GM21576 (cell line): Measurements from ENCODE around the gene NSFL1C.
"Not testable (repeated sequence)": the region's sequence is repeated elsewhere in the genome, so short reads cannot be mapped to it uniquely, and the experiment has no call there.

Experiments used
- ATAC-seq: cut with Tn5 transposase; IDR thresholded peaks from one replicate; pipeline ENCODE4 v1.9.1; 2021; ENCODE audit warnings: mild to moderate bottlenecking, moderate library complexity; ENCODE audit not compliant: unreplicated experiment

Gene NSFL1C

DNA sequence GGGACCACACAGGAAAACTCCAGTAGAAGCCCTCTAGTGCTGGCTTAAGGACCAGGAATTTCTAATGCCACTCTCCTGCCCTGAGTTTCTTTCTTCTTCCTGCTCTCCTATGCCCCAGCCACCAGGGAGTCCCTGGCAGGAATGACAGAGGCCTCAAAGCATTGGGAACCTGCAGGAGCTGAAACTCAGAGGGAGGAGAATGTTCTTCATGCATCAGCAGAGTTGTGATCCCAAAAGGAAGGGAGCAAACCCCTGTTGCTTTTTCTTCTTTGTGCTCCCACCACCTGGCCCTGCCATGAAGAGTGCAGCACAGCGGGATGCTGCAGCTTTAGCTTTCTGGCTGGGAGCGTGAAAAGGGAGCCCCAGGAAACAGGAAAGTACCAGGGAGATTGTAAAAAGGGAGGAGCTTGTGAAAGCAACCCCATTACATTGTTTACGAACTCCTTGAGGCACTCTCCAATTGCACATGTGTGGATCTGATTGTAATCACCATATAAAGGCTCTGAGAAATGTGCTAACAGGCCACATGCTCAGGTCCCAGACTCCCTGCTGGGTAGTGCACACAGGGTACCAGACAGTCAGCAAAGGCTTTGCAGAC lies 39.1 kb downstream of the NSFL1C start:
- ATAC-seq, result no peak

DNA sequence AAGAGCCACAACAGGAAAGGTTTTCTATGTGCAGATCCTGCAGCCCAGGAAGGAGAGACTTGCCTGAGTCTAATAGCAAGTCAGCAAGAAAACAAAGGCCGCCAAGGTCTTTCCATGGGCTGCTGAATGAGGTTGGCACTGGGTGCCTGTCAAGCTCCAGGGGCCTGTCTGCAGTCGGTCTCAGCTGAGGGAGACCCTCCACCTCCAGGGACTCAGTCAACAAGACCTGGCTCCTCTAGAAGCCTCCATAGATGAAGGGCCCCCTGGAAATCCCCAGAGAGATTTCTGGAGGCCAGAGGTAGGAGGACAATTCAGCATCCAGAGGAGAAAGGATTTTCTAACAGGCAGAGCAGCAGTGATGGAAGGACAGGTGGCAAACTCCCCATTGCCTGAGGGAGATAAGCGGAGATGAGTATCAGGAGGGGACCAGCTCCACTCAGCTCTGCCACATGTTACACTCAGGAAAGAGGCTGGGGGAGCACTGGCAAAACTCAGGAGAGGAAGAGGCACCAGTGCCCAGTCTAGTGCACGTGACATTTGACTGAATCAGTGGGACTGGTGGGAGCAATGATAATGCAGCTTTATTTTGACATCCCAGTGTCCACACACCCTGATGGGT lies 40.3 kb downstream of the NSFL1C start:
- ATAC-seq, result no peak

DNA sequence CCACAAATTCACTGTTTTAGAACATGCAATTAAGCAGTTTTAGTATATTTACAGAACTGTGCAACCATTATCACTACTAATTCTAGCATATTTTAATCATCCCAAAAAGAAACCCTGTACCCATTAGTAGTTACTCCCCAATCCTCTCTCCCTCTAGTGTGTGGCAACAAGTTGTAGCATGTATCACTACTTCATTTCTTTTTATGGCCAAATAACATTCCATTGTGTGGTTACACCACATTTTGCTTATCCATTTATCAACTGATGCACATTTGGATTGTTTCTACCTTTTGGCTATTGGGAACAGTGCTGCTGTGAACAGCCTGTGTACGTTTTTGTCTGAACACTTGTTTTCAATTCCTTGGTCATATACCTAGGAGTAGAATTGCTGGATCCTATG lies 42.3 kb downstream of the NSFL1C start:
- no peak for ATAC-seq

DNA sequence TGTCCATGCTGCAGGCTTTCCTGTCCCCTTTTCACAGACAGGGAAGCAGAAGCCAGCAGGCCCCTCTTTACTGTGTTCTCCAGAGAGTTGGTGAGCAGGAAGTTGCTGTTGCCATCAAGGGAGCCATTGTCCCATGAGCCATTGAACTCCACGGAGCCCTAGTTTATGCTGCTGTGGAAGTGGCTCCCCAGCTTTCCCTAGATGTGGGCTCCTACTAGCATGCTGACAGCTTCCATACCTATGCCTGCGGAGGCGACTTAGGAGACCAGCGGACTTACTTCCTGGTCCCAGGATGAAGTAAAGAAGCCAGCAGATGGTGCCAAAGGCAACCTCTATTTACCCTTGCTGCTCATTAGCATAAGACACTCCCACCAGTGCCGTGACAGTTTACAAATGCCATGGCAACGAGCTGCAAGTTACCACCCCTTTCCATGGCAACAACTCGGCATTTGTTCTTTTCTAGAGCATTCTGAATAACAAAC lies 43.0 kb downstream of the NSFL1C start:
- no peak for ATAC-seq

DNA sequence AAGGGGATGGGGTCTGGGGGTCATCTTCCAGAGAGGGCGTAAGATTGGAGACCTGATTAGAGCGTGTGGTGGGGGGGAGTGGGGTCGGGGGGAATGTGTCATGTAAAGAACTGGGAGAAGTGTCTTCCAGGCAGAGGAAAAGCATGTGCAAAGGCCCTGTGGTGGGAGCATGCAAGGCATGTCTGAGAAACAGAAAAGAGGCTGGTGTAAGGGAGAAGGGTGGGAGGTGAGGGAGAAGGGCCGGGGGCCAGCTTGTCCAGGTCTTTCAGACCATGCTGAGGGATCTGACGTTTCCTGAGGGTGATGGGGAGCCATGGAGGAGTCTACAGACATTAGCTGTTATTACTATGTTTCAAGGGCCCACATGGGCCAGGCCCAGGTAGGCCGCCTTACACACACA lies 43.4 kb downstream of the NSFL1C start:
- ATAC-seq, result no peak

DNA sequence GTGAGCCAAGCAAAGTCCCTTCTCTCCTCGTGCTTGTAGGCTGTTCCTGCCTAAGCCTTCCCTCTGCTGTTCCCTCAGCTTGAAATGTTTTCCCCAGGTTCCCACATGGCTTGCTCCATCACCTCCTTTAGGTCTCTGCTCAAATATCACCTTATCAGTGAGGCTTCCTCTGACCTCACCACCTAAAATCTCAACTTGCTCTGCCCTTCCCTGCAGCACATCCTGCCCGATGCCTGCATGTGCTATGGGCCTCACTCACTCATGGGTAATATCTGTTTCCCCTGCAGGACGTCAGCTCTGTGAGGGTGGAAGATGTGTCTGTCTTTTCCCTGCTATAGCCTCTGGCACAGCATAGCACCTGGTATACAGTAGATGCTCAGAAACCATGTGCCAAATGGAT lies 43.9 kb downstream of the NSFL1C start:
- ATAC-seq, result no peak

DNA sequence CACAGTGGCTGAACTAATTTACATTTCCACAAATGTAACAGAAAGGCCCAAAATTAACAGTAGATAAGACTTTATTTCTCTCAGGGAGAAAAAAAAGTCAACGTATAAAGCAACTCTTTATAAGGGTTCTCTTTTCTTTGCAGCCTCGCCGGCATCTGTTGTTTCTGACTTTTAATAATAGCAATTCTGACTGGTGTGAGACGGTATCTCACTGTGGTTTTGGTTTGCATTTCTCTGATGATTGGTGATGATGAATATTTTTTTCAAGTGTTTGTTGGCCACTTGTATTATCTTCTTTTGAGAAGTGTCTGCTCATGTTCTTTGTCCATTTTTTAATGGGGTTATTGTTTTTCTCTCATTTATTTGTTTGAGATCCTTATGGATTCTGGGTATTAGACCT lies 46.6 kb downstream of the NSFL1C start:
- no peak for ATAC-seq

DNA sequence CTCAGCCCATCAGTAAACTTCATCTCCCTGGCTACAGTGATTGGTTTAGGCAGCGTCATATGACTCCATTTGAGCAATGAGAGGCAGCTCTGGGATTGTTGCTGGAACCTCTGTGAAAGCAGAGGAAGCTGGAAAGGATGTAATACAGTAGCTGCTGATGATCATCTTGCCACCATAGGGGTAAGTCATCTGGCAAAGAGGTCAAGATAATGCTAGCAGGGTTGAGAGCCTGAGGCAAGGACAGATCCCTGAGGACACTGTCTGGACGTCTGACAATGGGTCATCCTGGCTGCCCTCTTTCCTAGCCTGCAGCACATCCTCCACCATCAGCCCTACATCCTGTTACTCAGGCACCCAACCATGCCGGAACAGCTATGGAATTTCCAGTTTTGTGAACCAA lies 48.3 kb downstream of the NSFL1C start:
- ATAC-seq, result no peak

DNA sequence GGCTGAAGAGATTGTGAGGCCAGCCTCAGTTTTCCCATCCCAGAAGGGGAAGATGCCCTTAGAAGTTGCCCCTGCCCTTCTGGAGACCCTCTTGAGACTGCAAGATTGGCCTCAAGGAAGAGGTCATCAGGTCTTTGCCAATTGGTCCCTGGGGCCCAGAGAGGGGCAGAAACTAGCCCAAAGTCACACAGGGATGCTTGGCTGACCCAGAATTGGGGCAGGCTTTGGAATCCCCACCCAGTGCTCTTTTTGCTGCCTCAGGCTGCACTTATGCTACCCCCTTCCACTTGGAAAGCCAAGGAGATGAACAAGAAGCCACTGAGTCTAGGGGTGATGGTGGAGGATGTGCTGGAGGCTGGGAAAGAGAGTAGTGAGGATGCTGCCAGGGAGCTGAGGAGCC lies 48.9 kb downstream of the NSFL1C start:
- no peak for ATAC-seq

DNA sequence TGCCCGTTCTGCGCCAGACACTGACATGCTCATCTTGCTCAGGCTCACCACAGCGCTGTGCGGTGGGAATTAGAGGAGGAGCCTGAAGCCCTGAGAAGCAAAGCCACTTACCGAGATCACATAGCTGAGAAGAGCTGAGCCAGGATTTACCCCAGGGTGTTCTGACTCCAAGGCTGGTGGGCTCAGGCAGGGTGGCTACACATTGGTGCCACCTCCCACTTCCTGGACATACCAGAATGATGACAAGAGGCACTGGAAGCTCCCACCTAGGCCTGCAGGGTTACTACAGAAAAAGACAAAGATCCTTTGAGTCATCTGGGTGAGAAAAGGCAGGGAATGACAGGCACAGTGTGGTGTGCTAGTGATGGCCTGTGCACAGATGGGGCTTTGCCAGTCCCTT lies 49.4 kb downstream of the NSFL1C start:
- ATAC-seq, result no peak

DNA sequence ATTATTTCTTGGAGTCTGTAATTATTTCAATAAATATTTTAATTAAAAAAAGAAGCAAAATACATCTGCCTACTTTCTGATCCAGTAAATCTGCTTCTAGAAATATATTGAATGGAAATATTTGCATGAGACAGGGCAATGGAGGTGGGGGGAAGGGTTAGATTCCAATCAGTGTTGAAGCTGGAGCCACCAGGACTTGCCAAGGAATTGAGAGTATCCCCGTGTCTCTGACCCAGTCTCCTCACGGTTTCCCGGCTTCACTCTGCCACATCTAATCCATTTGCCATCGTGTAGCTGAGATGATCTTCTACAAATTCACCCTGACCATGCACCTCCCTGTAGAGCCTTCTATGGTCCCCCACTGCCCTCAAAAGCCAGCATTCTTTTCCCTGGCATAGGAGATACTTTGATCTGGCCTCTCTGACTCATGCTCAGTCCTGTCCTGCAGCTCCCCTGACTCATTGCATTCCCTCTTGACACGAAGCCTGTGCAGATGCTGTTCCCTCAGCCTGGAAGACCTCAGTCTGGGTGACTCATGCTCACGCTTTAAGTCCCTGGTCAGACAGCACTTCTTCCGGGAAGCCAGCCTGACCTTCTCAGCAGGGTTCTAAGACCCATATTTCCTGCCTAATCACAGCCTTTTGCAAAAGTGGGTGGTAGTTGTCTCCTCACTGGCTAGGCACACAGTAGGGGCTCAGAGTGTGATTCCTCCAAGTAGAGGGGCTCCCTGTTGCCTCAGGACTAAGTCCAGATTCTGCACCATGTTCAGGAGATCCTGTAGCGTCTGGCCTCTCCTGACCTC lies 50.8 kb downstream of the NSFL1C start:
- ATAC-seq, result no peak

DNA sequence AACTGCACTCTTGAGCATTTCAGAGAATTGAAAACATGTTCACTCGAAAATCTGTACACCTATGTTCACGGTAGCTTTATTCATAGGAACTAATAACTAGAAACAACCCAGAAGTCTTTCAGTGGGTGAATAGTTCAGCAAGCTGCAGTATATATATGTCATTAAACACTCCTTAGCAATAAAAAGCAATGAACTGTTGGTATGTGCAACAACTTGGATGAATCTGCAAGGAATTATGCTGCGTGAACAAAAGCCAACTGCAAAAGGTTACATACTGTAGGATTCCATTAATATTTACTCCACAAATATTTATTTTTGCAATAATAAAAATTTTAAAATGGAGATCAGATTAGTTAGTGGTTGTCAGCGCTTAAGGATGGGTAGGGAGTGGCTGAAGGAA lies 51.7 kb downstream of the NSFL1C start:
- no peak for ATAC-seq

DNA sequence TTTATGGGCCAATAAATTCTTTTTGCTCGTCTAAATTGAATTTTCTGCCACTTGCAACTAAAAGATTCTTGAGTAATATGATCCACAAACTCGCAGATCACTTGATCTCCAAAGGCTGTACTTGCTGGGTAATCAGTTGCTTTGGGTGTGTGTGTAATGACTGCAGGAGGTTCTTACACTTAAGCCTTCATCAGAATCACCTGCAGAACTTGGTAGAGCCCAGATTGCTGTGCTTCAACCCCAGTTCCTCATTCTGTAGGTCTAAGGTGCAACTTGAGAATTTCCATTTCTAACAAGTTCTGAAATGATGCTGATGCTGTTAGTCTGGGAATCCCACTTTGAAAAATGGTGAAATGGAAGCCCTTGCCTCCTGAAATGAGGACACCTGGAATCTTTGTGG lies 60.8 kb downstream of the NSFL1C start:
- ATAC-seq, result no peak

DNA sequence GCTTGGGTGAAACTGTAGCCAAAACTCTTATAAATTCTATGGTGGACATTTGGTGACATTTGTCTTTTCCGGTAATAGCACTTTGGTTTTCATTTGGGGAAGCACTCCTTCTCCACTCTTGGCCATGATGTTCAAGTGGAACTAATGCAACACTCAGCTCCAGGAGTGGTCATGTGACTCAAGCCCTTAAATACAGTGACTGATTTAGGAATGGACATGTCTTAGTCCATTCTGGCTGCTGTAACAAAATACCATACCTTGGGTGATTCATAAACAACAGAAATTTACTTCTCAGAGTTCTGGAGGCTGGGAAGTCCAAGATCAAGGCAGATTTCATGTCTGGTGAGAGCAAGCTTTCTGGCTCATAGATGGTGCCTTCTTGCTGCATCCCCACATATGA lies 63.0 kb downstream of the NSFL1C start:
- no peak for ATAC-seq

DNA sequence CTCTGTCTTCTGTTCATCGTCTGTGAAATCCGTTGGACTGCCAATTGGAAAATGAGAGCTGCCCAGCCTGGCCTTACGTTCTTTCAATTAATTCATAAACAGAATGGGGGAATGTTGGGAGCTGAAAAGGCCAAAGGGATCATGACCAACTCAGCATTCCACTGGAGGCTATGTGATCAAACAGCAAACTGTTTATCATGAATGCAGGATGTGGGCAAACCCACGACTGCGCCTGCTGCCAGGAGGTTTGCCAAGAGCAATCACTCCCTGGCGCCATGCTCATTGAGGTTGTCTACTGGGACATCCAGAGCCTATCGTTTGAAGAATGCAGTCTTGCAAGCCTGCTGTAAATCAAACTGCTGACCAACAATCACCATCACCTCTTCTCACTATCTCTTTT lies 64.5 kb downstream of the NSFL1C start:
- no peak for ATAC-seq

DNA sequence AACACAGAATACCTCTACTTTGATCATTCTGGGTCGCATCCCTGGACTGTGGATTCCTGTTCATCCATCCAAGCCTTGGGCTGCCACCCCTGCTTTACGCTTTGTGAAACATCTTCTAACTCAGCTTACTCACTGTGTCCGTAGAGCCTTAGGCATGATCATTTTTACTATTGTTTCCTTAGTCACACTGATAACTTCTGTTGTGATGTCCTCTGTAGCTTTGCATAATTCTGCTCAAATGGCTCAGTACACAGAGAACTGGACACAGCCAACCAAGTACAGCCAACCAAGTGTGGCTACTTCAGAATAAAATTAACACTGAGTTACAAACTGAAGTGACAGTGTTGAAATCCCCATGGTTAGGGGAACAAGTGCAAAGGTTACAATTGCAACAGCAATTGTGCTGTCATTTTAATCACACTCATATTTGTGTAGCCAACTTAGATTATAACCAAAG lies 65.2 kb downstream of the NSFL1C start:
- no peak for ATAC-seq

DNA sequence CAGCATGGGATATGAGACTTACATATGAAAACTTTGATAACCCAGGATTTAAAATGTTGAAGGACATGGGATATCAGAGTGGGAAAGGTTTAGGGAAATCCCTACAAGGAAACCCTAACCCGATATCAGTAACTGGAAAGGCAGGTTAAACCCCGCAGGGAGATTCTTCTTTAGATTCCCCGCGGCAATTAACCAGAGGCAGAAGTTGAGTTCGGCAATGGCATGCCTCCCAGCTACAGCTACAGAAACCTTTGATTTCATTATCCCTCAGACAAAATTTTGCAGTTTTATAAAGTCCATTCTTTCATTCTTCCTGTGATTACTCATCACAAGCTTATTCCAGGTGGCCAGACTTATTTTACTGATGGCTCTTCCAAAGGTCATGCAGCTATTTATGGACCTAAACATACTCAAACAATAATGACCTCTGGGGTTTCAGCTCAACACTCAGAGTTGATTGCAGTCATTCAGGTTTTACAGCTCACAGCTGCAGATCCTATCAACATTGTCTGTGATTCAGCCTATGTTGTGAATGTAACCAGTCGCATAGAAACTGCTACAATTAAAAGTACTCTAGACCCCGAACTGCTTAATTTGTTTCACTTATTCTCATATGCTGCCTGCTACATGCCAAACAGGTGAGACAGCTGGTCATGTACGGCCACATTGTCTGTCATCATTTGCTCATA lies 66.8 kb downstream of the NSFL1C start:
- not testable (repeated sequence) for ATAC-seq

DNA sequence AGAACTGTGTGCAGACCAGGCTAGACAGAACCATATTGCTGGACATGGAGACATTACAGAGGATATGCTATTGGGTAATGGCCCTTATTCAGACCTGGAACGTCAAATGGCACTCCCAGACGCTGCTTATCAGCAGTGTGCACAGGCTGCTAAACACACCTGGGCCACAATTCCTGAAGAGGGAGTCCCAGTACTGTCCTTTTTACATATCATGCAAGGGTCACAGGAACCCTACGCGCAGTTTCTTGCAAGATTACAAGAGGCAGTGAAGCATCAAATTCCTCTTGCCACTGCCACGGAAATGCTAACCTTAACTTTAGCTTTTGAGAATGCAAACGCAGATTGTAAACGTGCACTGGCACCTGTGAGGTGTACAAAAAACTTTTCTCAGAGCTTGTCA lies 68.5 kb downstream of the NSFL1C start:
- not testable (repeated sequence) for ATAC-seq

DNA sequence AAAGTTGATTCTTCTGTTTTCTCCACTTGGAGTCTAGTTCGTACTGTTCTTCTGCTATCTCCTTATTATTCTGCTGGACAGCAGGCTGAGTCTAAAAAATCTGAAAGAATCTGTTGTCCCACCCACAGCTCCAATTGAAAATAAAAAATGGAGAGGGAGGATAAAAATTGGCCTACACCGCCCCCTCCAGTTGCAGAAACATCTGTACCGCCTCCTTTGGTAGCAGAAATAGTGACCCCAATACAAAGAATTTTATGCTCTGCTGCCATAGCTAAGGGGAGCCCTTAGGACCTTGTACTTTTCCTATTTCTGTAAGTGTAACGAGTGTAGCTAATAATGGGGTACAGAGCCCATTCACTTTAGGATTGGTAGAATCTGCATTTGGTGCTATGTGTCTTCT lies 68.9 kb downstream of the NSFL1C start:
- ATAC-seq, result no peak

DNA sequence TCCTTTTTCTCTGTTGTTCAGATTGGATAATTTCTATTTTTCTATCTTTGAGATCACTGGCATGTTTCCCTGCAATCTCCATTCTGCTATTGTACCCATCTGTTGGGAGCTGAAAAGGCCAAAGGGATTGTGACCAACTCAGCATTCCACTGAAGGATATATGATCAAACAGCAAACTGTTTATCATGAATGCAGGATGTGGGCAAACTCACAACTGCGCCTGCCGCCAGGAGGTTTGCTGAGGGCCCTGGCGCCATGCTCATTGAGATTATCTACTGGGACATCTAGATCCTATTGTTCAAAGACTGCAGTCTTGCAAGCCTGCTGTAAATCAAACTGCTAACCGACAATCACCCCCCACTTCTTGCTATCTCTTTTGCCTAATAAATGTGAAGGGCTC lies 69.9 kb downstream of the NSFL1C start:
- no peak for ATAC-seq

DNA sequence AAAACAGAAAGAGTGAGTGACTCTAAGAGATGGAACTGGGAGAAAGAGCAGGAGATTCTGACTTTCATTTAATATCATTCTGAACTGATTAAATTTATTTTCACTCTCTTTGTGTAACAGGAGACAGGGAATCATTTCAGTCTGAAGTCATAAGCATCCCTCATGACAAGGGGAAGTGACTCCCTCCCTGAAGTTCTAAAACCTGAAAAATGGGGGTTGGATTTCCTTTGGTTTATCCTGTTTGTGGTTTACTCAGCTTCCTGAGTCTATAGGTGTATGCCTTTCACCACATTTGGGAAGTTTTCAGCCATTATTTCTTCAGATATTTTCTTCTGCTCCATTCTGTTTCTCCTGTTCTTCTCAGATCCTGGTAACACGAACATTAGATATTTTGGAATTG lies 70.4 kb downstream of the NSFL1C start:
- ATAC-seq, result no peak

DNA sequence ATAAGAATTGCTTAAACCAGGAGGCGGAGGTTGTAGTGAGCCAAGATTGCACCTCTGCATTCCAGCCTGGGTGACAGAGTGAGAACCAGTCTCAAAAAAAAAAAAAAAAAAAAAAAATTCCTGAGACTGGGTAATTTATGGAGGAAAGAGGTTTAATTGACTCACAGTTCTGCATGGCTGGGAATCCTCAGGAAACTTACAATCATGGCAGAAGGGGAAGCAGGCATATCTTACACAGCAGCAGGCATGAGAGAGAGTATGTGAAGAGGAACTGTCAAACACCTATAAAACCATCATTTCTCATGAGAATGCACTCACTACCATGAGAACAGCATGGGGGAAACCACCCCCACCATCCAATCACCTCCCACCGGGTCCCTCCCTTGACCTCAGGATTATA lies 72.0 kb downstream of the NSFL1C start:
- no peak for ATAC-seq
